Right renal pelvis (tissue), 4 donors: Measurements from ENCODE around the gene CSRP2. TPM values are rescaled to one million over a fixed set of nuclear protein-coding genes. Genes with fewer than 3 reads are reported as not detected.

ENCODE experiments used
- DNase-seq, 4 donors: peaks; one replicate each; pipeline ENCODE4 v3.0.0-alpha.2; 2013; ENCODE audit warnings: low read depth in 4 of 4, low spot score in 3 of 4, missing footprints in 1 of 4
- polyA plus RNA-seq, 4 donors: library from polyadenylated mRNA; unstranded; fragments of 120-200 nt; gene quantifications; one replicate each; pipeline ENCODE4 v1.2.1, GENCODE V29; 2013; ENCODE audit not compliant: insufficient read length in 4 of 4

The CSRP2 gene
- polyA plus RNA-seq, 4 donors = 85.1 to 102 (median 86.6) TPM

GRCh38 chr12:76864791-76865400 is 13.9 kb downstream of the CSRP2 start:
- DNase-seq = no peak

- no peak for DNase-seq
Observed at GRCh38 chr12:76863837-76864236, 15.0 kb downstream of the CSRP2 start.

- no peak for DNase-seq
Observed at GRCh38 chr12:76863005-76863670, 15.7 kb downstream of the CSRP2 start.

GRCh38 chr12:76860256-76860655 is 18.6 kb downstream of the CSRP2 start:
- no peak for DNase-seq

- no peak for DNase-seq
Observed at GRCh38 chr12:76859611-76860010, 19.2 kb downstream of the CSRP2 start.

GRCh38 chr12:76856018-76856644 is 22.7 kb downstream of the CSRP2 start:
- DNase-seq = no peak

GRCh38 chr12:76855271-76855670 is 23.5 kb downstream of the CSRP2 start:
- DNase-seq = no peak

- no peak for DNase-seq
Observed at GRCh38 chr12:76852106-76852505, 26.7 kb downstream of the CSRP2 start.

- no peak for DNase-seq
Observed at GRCh38 chr12:76848132-76848531, 30.7 kb downstream of the CSRP2 start.

GRCh38 chr12:76847260-76847659 is 31.6 kb downstream of the CSRP2 start:
- no peak for DNase-seq

GRCh38 chr12:76836633-76837032 is 42.2 kb downstream of the CSRP2 start:
- DNase-seq = no peak

GRCh38 chr12:76830436-76830835 is 48.4 kb downstream of the CSRP2 start:
- no peak for DNase-seq

GRCh38 chr12:76820888-76821482 is 57.8 kb downstream of the CSRP2 start:
- DNase-seq = no peak

- DNase-seq = no peak
Observed at GRCh38 chr12:76813972-76814371, 64.8 kb downstream of the CSRP2 start.

GRCh38 chr12:76813265-76813664 is 65.6 kb downstream of the CSRP2 start:
- no peak for DNase-seq

GRCh38 chr12:76811976-76812375 is 66.8 kb downstream of the CSRP2 start:
- no peak for DNase-seq

GRCh38 chr12:76810671-76811419 is 68.0 kb downstream of the CSRP2 start:
- DNase-seq = no peak
